ENCODE measurements around the gene KIF5B.
"Not testable (repeated sequence)": the region's sequence is repeated elsewhere in the genome, so short reads cannot be mapped to it uniquely, and the experiment has no call there.

The KIF5B gene

DNA sequence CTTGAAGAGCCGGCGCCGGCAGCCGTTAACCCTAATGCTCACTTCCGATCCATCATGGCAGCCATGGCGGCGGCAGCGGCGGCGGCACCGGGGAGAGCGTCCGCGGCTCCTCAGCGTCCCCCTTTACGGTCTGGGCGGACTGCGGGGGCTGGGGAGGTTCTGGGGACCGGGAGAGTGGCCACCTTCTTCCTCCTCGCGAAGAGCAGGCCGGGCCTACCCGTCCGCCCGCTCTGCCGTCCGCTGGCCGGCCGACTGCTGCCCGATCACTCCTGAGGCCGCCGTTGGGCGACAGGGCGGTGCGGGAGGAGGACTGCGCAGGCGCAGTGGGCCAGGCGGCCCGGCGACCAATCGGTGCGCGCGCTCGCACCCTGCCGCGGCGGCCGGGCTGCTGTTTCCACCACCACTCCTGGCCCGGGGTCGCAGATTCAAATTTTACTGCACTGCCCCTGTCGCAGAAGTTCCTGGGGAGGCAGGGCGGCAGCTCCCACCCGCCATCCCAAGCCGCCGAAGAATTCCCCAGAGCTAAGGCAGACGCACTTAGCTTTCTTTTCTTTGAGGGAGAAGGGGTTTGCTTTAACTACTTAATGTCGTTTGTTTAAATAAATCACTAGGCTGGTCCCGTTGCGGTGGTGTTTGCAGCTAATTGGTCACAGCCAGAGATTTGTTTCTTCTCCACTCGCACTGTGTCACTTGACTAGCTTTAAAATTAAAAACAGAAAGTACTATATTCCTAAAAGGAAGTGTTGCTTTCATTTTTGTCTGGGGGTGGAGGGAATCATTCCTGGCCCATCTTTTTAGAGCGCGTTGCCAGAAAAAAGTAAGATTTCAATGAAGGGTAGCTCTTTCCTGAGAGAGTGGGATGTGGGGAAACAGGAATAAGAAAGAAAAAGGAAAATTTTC lies at the start of gene KIF5B:
KIF5B (minus strand) TSS at position 290 of the 900 bp plus-strand sequence. CDS start 452 bp downstream, outside the sequence.
- peak; percentile 87 for DNase-seq

DNA sequence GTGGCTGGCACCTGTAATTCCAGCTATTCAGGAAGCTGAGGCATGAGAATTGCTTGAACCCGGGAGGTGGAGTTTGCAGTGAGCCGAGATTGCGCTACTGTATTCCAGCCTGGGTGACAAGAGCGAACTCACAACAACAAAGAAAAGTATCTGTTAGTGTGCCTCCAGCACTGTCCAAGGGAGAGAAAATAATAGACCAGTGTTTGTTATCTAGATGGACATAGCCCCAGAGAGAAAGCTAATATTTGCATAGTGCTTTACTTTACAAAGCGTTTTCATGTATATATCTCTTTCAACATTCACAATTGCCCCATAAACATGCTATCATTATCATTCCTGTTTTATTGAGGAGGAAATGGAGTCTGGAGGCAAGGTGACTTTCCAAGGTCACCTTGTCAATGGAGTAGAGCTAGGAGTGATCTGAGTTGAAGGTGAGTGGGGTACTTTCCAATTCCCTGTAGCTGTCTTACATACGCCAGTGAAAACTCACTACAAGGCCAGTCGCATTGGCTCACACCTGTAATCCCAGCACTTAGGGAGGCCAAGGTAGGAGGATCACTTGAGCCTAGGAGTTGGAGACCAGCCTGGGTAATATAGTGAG lies 49.7 kb upstream of the KIF5B start:
- no peak for DNase-seq

DNA sequence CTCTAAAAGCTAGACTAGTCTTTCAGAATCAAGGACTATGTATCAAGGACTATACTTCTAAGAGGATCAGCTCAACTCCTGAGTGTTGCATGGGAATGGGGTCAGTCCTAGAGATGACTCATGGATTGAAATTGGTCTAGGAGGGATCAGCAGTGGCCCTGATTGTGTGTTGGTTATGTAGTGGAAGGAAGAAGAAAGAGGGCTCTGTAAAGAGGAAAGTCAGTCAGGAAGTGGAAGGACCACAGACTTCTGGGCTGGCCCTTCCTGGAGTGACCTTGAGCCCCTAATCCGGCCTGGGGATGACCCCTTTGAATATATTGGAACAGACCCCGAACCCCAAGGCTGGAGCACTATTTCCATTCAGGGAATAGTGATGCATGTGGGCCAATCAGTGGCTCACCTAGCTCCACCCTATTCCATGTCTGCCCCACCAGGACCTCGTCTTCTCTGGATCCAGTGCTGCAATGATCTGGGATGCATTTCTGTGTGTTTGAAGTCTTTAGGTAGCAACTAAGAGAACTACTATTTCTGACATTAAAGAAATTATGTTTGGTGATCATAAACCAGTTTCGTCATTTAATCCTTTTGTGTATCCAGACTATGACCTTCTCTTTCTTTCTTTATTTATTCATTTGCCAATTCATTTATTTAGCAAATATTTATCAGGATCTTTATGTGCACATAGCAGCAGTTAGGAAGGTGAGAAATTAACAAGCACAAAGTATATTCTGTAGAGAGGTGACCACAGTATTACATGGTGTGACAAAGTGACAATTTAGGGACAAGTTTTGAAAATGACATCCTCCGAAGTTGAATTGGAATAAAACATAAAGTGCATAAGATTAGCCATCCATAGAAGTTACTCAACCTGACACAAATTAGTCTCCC lies 48.6 kb upstream of the KIF5B start:
- no peak for DNase-seq

DNA sequence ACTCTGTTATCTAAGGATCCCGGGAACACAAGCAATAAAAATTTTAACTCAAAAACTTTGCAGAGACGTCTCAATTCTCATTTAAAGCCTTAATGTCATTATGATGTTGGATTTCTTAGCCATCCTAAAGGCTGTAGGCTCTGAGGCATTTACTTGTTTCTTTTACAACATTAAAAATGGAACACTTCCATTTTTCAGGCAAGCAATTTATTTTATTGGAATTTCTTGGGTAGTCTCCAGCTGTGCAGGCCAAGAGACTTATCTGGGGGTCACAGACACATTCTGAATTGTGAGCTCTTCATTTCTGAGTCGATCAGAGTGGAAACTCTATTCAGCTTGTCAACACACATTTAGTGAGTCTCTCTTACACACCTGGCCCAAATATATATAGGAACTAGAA lies 48.0 kb upstream of the KIF5B start:
- no peak for DNase-seq

DNA sequence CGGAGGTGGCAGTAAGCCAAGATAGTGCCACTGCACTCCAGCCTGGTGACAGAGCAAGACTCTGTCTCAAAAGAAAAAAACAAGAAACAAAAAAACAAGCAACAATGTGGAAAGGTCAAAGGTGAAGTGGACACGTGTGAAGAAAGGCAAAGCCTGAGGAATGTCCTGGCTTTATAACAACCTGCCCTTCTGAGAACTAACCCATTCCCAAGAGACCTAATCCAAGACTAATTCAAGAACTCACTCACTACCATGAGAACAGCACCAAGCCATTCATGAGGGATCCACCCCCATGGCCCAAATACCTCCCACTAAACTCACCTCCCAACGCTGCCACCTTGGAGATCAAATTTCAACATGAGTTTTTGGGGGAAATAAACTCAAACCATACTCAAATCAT lies 47.5 kb upstream of the KIF5B start:
- no peak for DNase-seq

DNA sequence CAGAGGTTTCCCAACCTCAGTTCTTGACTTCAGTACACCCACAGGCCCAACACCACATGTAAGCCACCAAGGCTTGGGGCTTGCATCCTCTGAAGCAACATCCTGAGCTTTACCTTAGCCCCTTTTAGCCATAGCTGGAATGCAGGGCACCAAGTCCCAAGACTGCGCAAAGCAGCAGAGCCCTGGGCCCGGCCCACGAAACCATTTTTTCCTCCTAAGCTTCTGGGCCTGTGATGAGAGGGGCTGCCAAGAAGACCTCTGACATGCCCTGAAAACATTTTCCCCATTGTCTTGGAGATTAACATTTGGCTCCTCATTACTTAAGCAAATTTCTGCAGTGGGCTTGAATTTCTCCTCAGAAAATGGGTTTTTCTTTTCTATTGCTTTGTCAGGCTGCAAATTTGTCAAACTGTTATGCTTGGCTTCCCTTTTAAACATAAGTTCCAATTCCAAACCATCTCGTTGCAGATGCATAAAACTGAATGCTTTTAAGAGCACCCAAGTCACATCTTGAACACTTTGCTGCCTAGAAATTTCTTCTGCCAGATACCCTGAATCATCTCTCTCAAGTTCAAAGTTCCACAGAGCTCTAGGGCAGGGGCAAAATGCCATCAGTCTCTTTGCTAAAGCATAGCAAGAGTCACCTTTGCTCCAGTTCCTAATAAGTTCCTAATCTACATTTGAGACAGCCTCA lies 42.5 kb upstream of the KIF5B start:
- DNase-seq, result not testable (repeated sequence)

DNA sequence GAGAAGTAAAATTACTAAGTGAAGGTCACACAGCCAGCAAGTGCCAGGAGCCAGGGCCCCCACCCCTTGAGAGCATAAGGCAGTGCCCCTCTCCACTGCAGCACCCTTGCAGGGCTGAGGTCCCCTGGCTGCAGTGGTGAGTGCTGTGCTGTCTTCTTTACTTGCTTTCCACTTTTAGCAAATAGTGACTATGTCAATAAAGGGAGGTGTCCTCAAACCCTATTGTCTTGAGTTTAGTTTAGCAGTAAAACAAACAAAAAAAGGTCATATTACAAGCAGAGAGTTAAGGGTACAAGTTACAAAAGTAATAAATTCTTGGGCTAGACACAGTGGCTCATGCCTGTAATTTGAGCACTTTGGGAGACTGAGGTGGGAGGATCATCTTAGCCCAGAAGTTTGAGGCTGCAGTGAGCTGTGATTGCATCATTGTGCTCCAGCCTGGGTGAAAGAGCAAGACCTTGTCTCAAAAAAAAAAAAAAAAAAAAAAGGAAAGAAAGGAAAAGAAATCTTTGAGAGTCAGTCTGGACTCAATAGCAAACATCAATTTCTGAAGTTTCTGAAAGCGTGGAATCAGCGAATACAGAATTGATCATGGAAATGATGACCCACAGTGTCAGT lies 39.0 kb upstream of the KIF5B start:
- no peak for DNase-seq

DNA sequence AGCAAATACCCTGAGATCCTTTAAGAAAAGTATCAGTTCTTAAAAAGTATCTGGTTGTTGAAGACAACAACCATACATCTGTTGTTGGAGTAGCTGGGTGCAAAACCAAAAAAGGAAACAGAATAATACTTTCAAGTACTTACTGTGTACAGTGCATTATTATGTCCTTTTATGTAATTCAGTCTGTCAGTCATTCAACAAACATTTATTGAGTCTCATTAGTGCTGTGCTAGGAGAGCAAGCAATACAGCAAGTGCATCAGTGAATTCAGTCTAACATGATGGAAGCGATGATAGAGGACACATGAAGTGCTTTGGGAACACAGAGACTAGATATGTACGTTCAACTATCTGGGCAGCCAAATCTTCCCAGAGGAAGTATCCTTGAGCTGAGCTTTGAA lies 37.4 kb upstream of the KIF5B start:
- DNase-seq, result no peak

DNA sequence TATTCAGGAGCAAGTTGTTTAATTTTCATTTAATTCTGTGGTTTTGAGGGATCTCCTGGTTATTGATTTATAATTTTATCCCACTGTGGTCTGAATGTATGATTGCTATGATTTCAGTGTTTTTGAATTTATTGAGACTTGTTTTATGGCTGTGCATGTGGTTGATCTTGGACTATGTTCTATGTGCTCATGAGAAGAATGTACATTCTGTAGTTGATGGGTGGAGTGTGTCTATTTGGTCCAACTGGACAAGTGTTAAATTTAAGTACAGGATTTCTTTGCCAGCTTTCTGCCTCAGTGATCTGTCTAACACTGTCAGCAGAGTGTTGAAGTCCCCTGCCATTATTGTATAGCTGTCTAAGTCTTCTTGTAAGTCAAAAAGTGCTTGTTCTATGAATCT lies 34.8 kb upstream of the KIF5B start:
- no peak for DNase-seq

DNA sequence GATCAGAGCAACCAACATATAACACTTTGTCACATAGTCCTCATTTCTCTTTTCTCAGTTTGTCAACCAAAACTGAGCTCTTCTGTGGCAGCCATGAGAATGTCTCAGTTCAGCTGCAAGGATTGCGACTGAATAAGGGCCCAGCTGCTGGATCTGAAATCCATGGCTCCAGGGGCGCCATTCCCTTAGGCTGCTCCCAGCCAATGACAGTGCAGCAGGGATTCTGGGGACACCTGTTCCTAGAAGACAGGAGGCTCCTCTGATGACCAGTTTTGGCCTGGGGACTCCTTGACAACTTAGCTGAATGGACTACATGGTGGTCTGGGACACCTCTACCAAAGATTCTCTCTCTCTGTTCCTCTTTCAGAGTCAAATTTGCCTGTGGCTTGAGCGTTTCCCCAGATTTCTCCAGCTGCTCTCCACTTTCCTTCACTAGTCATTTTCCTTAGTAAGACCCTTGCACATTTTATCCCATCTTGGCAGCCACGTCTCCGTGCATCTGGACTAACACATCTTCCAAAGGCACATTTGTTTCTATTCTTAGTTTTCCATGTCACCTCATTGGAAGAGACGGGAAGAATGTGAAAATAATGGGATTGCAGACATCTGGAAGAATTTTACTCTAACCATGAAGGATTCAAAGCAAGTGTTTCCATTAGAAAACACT lies 28.1 kb upstream of the KIF5B start:
- DNase-seq, result no peak

DNA sequence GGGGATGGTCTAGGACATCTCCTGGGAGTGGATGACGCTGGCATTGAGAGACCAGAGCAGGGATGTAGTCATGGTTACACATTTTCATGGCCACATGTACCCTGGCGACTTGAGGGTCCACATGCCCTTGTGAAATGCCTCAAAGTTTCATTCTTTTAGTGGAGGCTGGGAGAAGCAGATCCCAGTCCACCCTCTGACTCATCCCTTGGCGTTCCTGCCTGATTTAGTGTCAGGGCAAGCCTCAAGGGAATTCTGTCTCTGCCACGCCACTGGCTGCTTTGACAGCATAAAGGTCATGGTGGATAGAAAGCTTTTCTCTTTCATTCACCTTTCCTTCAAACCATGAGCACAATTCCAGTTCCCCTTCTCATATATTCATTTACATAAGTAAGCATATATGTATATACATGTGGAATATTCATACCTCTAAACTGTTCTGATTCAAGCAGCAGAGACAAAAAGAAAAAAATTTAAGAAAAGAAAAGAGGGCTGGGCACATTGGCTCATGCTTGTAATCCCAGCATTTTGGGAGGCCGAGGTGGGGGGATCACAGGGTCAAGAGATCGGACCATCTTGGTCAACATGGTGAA lies 21.8 kb upstream of the KIF5B start:
- DNase-seq, result no peak

DNA sequence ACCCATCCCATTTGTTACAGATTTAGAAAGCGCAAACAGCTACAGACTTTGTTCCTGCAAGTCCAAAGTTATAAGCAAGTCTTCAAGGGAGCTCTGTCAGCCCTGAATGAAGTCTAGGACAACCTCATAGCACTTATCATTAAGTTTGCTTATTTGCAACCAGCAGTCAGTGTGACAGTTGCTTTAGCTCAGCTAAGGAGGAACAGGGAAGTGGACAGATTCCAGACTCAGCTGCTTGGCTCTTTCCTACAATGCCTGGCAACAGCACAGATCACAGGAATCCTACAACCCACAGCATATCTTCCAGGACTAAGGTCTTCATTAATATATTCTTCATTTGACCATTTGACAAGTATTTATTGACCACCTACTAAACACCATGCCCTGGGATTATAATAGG lies 17.4 kb upstream of the KIF5B start:
- DNase-seq, result no peak

DNA sequence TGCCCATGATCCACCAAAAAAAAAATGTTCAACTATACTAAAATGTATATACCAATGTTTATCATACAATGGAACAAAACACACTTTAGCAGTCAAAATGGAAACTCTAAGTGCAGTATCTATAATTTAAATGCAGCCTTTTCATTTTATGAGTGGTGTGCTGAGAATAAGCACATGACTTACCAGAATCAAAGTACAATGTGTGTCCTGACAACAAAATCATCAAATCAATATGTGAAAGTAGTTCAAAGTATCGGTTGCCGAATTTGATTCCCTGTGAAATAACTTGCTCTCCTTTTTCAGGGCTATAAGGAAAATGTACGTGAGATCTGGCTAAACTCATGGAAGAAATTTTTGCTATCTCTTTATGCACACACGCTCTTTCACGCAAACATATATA lies 16.9 kb upstream of the KIF5B start:
- no peak for DNase-seq

DNA sequence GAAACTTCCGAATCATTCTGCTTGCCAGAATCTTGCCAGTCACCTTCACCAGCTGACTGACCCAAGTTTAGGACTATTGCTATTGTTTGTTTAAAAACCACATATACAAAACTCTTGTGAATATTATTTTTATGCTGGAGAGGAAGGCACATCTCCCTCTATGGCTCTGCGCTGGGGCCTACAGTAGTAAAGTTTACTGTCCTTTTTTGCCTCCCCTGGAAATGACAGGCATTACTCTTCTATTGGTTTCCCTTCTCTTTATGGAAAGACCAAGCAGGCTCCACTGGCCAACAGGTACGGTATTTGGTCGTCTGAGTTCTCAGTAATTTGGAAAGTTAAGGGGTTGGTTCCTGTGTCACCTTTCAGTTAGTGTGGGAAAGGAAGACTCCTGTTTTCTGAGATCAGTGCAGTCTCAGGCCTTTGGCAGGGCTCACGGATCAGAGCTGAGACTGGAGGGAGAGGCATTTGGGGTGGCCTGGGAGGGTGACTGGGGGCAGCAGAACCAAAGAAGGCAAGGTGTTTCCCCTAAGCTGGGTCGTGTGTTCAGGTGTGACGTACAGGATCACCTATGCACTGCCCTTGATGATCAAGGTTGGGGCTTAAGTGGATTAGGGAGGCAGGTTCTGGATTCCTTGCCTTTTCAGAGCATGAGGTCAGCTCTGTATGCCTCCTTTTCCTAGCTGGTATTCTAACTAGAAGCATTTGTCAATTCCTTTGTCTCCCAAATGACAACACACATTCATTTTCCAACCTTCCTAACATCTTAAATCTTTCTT lies 16.0 kb upstream of the KIF5B start:
- no peak for DNase-seq

DNA sequence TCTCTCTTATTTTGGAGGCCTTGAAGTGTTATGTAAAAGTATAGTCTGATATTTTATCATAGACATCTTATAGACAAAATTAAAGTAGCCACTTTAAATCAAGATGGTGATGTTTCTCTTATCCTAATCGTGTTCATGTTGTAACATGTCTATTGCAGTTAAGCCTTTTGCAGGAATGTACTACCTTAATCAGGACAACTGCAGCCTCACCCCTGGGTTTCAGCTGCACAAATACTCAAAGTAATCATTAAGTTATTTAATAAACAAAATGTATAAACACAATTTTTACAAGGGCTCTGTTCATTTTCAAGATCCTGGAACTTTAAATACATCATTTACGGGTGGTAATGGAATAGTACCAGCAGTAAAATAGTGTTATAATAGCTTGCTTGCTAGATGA lies 14.4 kb upstream of the KIF5B start:
- DNase-seq, result no peak

DNA sequence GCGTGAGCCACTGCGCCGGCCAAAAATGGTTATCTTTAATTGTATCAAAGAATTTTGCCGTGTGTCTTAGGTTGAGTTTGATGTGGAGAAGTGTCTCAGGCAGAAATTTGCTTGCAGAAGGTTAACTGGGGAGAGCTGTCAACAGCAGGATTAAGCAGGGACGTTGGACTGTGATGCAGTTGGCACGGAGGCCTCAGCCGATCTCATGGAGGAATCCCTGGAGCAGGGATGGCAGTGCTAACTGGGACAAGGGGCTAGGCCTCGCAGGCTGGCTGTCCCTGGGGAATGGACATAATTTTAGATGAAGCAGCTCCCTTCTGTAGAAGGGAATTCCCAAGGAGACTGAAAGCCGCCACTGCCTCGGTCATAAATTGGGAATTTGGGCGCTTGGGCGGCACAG lies 12.3 kb upstream of the KIF5B start:
- DNase-seq, result no peak

DNA sequence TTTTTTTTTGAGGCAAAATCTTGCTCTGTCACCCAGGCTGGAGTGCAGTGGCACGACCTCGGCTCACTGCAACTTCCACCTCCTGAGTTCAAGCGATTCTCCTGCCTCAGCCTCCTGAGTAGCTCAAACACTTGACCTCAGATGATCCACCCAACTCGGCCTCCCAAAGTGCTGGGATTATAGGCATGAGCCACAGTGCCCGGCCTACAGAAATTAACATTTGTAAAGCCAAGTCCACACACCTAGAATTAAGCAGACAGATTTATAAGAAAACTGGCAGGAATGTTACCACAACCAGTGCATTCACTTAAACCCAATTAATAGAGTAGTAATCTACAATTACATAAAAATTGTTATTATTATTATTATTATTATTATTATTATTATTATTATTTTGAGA lies 11.7 kb upstream of the KIF5B start:
- DNase-seq, result not testable (repeated sequence)

DNA sequence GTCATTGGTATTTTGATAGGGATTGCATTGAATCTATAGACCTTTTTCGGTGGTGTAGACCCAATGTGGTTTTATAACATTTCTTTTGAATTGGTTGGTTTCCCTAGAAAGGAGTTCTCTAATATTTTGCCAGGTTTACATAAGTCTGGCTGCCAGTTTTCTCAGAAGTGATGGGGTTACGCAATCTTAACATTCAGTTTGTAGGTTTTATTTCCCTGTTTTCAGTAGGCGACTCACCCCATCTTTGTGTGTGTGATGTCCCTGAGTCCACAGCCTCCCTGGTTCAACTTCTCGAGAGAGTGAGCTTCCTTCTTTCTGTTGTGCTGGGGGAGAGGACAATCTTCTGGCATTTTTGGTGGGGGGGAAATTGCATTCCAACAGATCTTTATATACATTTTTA lies 9.6 kb upstream of the KIF5B start:
- DNase-seq, result no peak

DNA sequence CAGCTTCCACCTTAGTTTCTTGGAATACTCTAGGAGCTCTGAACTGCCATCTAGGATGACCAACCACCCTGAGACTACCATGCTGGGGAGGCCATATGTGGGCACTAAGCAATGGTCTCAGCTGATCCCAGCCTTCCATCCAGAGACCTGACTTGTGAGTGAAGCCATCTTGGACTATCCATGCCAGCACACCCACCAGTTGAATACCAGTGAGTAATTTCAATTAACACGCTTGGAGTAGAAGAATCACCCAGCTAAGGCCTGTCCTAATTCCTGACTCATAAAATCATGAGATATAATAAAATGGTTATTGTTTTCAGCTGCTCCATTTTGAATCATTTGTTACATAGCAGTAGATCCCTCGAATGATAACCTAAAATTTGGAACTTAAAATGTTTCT lies 5.2 kb upstream of the KIF5B start:
- no peak for DNase-seq

DNA sequence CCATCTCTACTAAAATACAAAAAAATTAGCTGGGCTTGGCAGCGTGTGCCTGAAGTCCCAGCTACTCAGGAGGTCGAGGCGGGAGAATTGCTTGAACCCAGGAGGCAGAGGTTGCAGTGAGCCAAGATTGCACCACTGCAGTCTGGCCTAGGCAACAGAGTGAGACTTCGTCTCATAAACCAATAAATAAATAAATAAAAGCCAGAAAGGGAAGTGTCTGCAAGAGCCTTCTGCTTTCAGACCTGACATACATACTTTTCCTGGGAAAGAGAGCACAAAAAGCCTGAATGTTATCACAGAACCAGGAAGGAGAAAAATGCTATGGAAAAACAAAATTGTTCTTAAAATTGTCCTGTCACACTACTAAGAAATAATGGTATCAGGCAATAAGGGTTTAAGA lies 4.1 kb upstream of the KIF5B start:
- no peak for DNase-seq

DNA sequence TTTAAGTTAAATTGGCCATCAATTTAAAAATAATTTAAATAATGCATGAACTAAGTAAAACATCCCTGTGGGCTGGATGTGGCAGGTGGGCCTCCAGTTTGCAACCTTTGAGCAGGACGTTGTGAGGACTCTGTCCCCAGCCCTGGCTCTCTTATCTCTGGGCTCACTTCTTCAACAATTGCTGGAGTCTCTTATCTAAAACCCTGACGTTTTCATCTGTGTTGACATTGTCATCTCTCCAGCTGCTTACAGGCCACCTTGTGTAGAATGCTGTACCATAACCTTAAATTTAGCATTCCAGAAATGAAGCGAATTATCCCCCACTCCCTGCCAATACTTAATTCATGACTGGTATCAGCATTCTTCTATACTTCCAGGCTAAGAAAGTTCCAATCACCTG lies 3.2 kb upstream of the KIF5B start:
- no peak for DNase-seq

Data from stimulated activated CD4-positive, alpha-beta T cell treated with anti-CD3 and anti-CD28 coated beads, Interleukin-4, amount 100 ng/mL, for 24 hours (primary cell).